PC-9 (cell line): ENCODE data around the gene PIM1. TPM values are rescaled to one million over a fixed set of nuclear protein-coding genes. Genes with fewer than 3 reads are reported as not detected.

Source experiments
- BruUV-seq: library from RNA; stranded (reverse); fragments of 400-500 nt; replicated peaks from 2 replicates; lab custom pipeline; 2021; lab: Mats Ljungman, UMichigan
- CTCF ChIA-PET: fragments of 300-600 bp; sonication (Branson Sonifier 250); formaldehyde crosslinking; loops from one replicate; lab custom pipeline; 2022; ENCODE audit warnings: antibody characterized with exemption; lab: Charles Lee
- POLR2A ChIA-PET: fragments of 300-600 bp; sonication (Branson Sonifier 250); formaldehyde crosslinking; loops from one replicate; lab custom pipeline; 2022; ENCODE audit warnings: antibody characterized with exemption; ENCODE audit not compliant: unreplicated experiment; lab: Charles Lee
- DNase-seq, 2 experiments: peaks; one replicate each; pipeline versions ENCODE4 v3.0.0 to v3.0.0-alpha.2; 2015 to 2022; ENCODE audit warnings: mixed read lengths in 1 of 2
- H2AFZ ChIP-seq: fragments of 200-600 bp; sonication (generic); 2 replicates; pipeline ENCODE4 v1.8.1; 2017; ENCODE audit warnings: antibody characterized with exemption
- H3F3A ChIP-seq: fragments of 200-600 bp; sonication (generic); 2 replicates; pipeline ENCODE4 v1.8.1; 2017; ENCODE audit warnings: antibody characterized with exemption, mild to moderate bottlenecking, low read depth; ENCODE audit not compliant: insufficient read depth
- H3K27ac ChIP-seq: fragments of 200-600 bp; sonication (generic); 2 replicates; pipeline ENCODE4 v1.6.1; 2016; ENCODE audit warnings: mixed run types
- H3K27me3 ChIP-seq: fragments of 200-600 bp; sonication (generic); 2 replicates; pipeline ENCODE4 v1.6.1; 2016; ENCODE audit warnings: low read depth, mixed run types; ENCODE audit not compliant: insufficient read depth
- H3K36me3 ChIP-seq: fragments of 200-600 bp; sonication (generic); 2 replicates; pipeline ENCODE4 v1.6.1; 2016; ENCODE audit warnings: low read depth, mixed run types
- H3K4me1 ChIP-seq: fragments of 200-600 bp; sonication (generic); replicated peaks from 2 replicates; pipeline ENCODE4 v1.6.1; 2016; ENCODE audit warnings: mixed run types; ENCODE audit not compliant: insufficient read depth
- H3K4me2 ChIP-seq: fragments of 200-600 bp; sonication (generic); 2 replicates; pipeline ENCODE4 v1.6.1; 2017; ENCODE audit warnings: mixed run types
- H3K4me3 ChIP-seq: fragments of 200-600 bp; sonication (generic); 2 replicates; pipeline ENCODE4 v1.6.1; 2016; ENCODE audit warnings: mixed run types
- H3K79me2 ChIP-seq: fragments of 200-600 bp; sonication (generic); 2 replicates; pipeline ENCODE4 v1.6.1; 2017; ENCODE audit warnings: low read depth, mixed run types
- H3K9me2 ChIP-seq: fragments of 200-600 bp; sonication (generic); 2 replicates; pipeline ENCODE4 v1.8.1; 2017; ENCODE audit warnings: mild to moderate bottlenecking; ENCODE audit not compliant: insufficient read depth
- H3K9me3 ChIP-seq: fragments of 200-600 bp; sonication (generic); 2 replicates; pipeline ENCODE4 v1.8.1; 2016; ENCODE audit warnings: low read depth; ENCODE audit not compliant: insufficient read depth
- H4K20me1 ChIP-seq: fragments of 200-600 bp; sonication (generic); 2 replicates; pipeline ENCODE4 v1.8.1; 2017; ENCODE audit not compliant: insufficient read depth
- CTCF ChIP-seq: fragments of 200-600 bp; sonication (generic); conservative IDR thresholded peaks from 2 replicates; pipeline ENCODE4 v1.6.1; 2017; ENCODE audit warnings: mixed run types, antibody characterized with exemption, mild to moderate bottlenecking, moderate library complexity
- EZH2 ChIP-seq: fragments of 200-600 bp; sonication (generic); IDR thresholded peaks from 2 replicates; pipeline ENCODE4 v1.8.0; 2017; ENCODE audit warnings: antibody characterized with exemption, low read depth
- intact Hi-C: fragments of 100-400 bp; cut with micrococcal nuclease; formaldehyde crosslinking; loops from one replicate; pipeline ENCODE4 v1.10.0; 2022; ENCODE audit not compliant: unreplicated experiment
- total RNA-seq: library from RNA; stranded (reverse); gene quantifications from 2 replicates; pipeline ENCODE4 v1.2.3, GENCODE V29; 2021

The PIM1 gene
- total RNA-seq, 1 experiment from 2014 or later = 51.0 TPM

GRCh38 chr6:37210313-37210968 lies 40.5 kb downstream of the PIM1 start:
- Histone ChIP-seq H4K20me1 (no peaks in the 10 kb centered on the region), H3K79me2 (no peaks in the 10 kb centered on the region), H3K9me2 (no peaks in the 10 kb centered on the region), H3K4me3 (no peak overlapping the region), H2AFZ (no peak overlapping the region), H3K4me1 (peaks cover 8% of the 10 kb centered on the region), H3K4me2 (no peak overlapping the region), H3K27me3 (no peaks in the 10 kb centered on the region), H3K27ac (no peak overlapping the region), H3K9me3 (no peaks in the 10 kb centered on the region), H3F3A (no peaks in the 10 kb centered on the region), H3K36me3 (no peaks in the 10 kb centered on the region)
- ChIA-PET POLR2A (interaction anchor here (0.5 to 0.7 kb wide), 5 partner anchors 85 to 182 kb away, joined by 3 to 14 read pairs (median 6); no protein-coding TSS in a partner anchor), CTCF (interaction anchor here (0.6 to 1.9 kb wide), 12 partner anchors 9 to 336 kb away, joined by 3 to 45 read pairs (median 6); partner anchors contain the start of gene PPIL1)
- TF ChIP-seq CTCF (peak; percentile 96), EZH2 (no peak)
- no TSS peak for BruUV-seq
- intact Hi-C loops = loop anchor here (1.0 to 10.0 kb wide), 5 partner anchors 38 to 444 kb away; no protein-coding TSS in a partner anchor
- peak; percentile 69 for DNase-seq

GRCh38 chr6:37212268-37212667 lies 42.3 kb downstream of the PIM1 start:
- ChIA-PET POLR2A (no interaction called here), CTCF (no interaction called here)
- intact Hi-C loops = loop anchor here (10.0 kb wide), 1 partner anchor 297 kb away; no protein-coding TSS in a partner anchor
- peaks cover 12% of the 10 kb centered on the region for H3K4me1 ChIP-seq
- H2AFZ ChIP-seq = no peak overlapping the region
- H3K9me3 ChIP-seq = no peaks in the 10 kb centered on the region
- H3K4me3 ChIP-seq = no peak overlapping the region
- H3K27ac ChIP-seq = no peak overlapping the region
- H3K79me2 ChIP-seq = no peaks in the 10 kb centered on the region
- no peak for TF ChIP-seq EZH2
- TF ChIP-seq CTCF = no peak
- no TSS peak for BruUV-seq
- no peak overlapping the region for H3K4me2 ChIP-seq
- H3F3A ChIP-seq = peaks cover 6% of the 10 kb centered on the region; the same call in 1 of the 2 replicates
- no peaks in the 10 kb centered on the region for H3K27me3 ChIP-seq
- DNase-seq = no peak
- no peaks in the 10 kb centered on the region for H3K36me3 ChIP-seq
- H3K9me2 ChIP-seq = no peaks in the 10 kb centered on the region
- no peaks in the 10 kb centered on the region for H4K20me1 ChIP-seq

GRCh38 chr6:37218061-37218460 lies 48.1 kb downstream of the PIM1 start:
- H3K4me3 ChIP-seq = no peak overlapping the region
- BruUV-seq = no TSS peak
- intact Hi-C loops = loop anchor here (10.0 kb wide), 1 partner anchor 303 kb away; no protein-coding TSS in a partner anchor
- H3K79me2 ChIP-seq = no peaks in the 10 kb centered on the region
- POLR2A ChIA-PET = no interaction called here
- no peaks in the 10 kb centered on the region for H4K20me1 ChIP-seq
- CTCF ChIA-PET = no interaction called here
- no peaks in the 10 kb centered on the region for H3K9me2 ChIP-seq
- no peaks in the 10 kb centered on the region for H3K9me3 ChIP-seq
- peaks cover 20% of the 10 kb centered on the region for H3K4me1 ChIP-seq
- H3K27ac ChIP-seq = no peak overlapping the region
- DNase-seq = no peak
- no peak for TF ChIP-seq EZH2
- TF ChIP-seq CTCF = no peak
- H3K36me3 ChIP-seq = no peaks in the 10 kb centered on the region
- H3K4me2 ChIP-seq = no peak overlapping the region
- H3K27me3 ChIP-seq = no peaks in the 10 kb centered on the region
- H3F3A ChIP-seq = peaks cover 13% of the 10 kb centered on the region; the same call in 1 of the 2 replicates
- H2AFZ ChIP-seq = no peak overlapping the region
